Measurements from ENCODE around the gene SLC35G2.

The SLC35G2 gene

GRCh38 chr3:136818191-136818768 is 646 bp upstream of the SLC35G2 start:
- peak; percentile 81 for DNase-seq (ENCODE audit: low read depth)
- TF ChIP-seq MAX (IDR thresholded peaks at IDR 0.05; ENCODE audit: low read depth, low read length) = peak; percentile 34; the same call in 1 of the 2 replicates
- no peak for TF ChIP-seq CTCF (IDR thresholded peaks at IDR 0.05; ENCODE audit: low read depth, low read length)
- TF ChIP-seq POLR2A (IDR thresholded peaks at IDR 0.05; ENCODE audit: extremely low read depth, insufficient read length) = no peak
- H3K4me3 ChIP-seq (ENCODE audit: low read depth, low read length) = peak overlapping the region; percentile 75

GRCh38 chr3:136819392-136819730 is 435 bp downstream of the SLC35G2 start:
- DNase-seq (ENCODE audit: low read depth) = peak; percentile 62
- H3K4me3 ChIP-seq (ENCODE audit: low read depth, low read length) = peak overlapping the region; percentile 75
- TF ChIP-seq MAX (IDR thresholded peaks at IDR 0.05; ENCODE audit: low read depth, low read length) = no peak
- TF ChIP-seq MYC (IDR thresholded peaks at IDR 0.05; ENCODE audit: low read depth, low read length) = no peak
- TF ChIP-seq POLR2A (IDR thresholded peaks at IDR 0.05; ENCODE audit: extremely low read depth, insufficient read length) = no peak
- TF ChIP-seq CTCF (IDR thresholded peaks at IDR 0.05; ENCODE audit: low read depth, low read length) = no peak

- TF ChIP-seq MYC (IDR thresholded peaks at IDR 0.05; ENCODE audit: low read depth, low read length) (no peak), CTCF (IDR thresholded peaks at IDR 0.05; ENCODE audit: low read depth, low read length) (no peak), MAX (IDR thresholded peaks at IDR 0.05; ENCODE audit: low read depth, low read length) (no peak), POLR2A (IDR thresholded peaks at IDR 0.05; ENCODE audit: extremely low read depth, insufficient read length) (no peak)
- peak; percentile 68 for DNase-seq (ENCODE audit: low read depth)
- H3K4me3 ChIP-seq (ENCODE audit: low read depth, low read length) = peak overlapping the region; percentile 75
These were observed 1.1 kb downstream of the SLC35G2 start for GRCh38 chr3:136819731-136820679.

GRCh38 chr3:136831461-136831860 is 12.5 kb downstream of the SLC35G2 start:
- TF ChIP-seq MAX (IDR thresholded peaks at IDR 0.05; ENCODE audit: low read depth, low read length) (no peak), POLR2A (IDR thresholded peaks at IDR 0.05; ENCODE audit: extremely low read depth, insufficient read length) (no peak), MYC (IDR thresholded peaks at IDR 0.05; ENCODE audit: low read depth, low read length) (no peak), CTCF (IDR thresholded peaks at IDR 0.05; ENCODE audit: low read depth, low read length) (no peak)
- no peak overlapping the region for H3K4me3 ChIP-seq (ENCODE audit: low read depth, low read length)
- no peak for DNase-seq (ENCODE audit: low read depth)

- H3K4me3 ChIP-seq (ENCODE audit: low read depth, low read length) = no peak overlapping the region
- no peak for DNase-seq (ENCODE audit: low read depth)
- TF ChIP-seq MYC (IDR thresholded peaks at IDR 0.05; ENCODE audit: low read depth, low read length) (no peak), POLR2A (IDR thresholded peaks at IDR 0.05; ENCODE audit: extremely low read depth, insufficient read length) (no peak), MAX (IDR thresholded peaks at IDR 0.05; ENCODE audit: low read depth, low read length) (no peak), CTCF (IDR thresholded peaks at IDR 0.05; ENCODE audit: low read depth, low read length) (no peak)
These were observed 16.3 kb downstream of the SLC35G2 start for GRCh38 chr3:136835089-136835812.
